GM10266 (cell line): Measurements from ENCODE around the gene TMEM128.

ENCODE experiments used
- DNase-seq: peaks from one replicate; pipeline ENCODE4 v3.0.0; 2012; ENCODE audit errors: extremely low spot score
- TF ChIP-seq, protein P1 (sequence below): IDR thresholded peaks from 2 replicates; pipeline ENCODE4 v1.5.1; 2012; ENCODE audit warnings: mild to moderate bottlenecking, low read depth; ENCODE audit not compliant: control insufficient read depth, insufficient read depth; ENCODE audit errors: missing control alignments

The TMEM128 gene, protein sequence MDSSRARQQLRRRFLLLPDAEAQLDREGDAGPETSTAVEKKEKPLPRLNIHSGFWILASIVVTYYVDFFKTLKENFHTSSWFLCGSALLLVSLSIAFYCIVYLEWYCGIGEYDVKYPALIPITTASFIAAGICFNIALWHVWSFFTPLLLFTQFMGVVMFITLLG

DNA sequence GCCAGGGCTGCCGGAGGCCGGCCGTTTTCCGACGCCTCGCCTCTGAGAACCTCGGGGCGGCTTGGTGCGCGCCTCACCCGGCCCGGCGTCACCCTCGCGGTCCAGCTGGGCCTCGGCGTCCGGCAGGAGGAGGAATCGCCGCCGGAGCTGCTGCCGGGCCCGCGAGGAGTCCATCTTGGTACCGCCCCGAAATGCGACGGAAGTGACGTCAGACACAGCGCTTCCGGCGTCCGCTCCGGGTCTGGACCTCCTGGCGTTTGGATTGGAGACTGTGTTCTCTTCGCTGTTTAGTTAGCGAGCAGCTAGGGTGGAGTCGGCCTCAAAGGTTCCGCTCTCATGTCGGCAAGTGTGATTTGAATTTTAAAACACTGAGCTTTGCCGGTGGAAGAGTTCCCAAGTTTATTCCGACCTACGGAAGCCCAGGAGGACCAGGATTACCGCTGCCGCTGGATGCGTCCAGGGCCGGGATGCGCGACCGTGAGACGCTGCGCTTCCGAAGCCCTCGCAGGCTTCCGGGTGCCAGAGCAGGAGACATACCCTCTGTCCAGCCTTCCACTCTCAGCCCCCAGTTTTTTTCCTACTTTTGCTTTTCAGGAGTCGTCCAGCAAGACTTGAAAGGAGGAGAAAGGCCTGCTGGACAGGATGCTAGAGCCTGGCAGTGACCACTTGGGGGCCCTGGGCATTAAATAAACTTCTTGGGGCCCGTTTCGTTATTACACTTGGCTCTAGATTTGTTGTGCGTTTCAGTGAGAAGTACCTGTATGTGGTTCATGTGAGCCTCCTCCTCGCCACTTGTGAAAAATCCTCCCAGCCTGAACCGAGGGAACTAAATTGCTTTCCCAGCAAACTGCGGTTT lies at the start of gene TMEM128:
TMEM128 (minus strand) TSS at position 195 of the 856 bp plus-strand sequence; CDS start at position 174, 21 bp downstream.
- peak; percentile 94 for DNase-seq
- TF ChIP-seq, protein P1, sequence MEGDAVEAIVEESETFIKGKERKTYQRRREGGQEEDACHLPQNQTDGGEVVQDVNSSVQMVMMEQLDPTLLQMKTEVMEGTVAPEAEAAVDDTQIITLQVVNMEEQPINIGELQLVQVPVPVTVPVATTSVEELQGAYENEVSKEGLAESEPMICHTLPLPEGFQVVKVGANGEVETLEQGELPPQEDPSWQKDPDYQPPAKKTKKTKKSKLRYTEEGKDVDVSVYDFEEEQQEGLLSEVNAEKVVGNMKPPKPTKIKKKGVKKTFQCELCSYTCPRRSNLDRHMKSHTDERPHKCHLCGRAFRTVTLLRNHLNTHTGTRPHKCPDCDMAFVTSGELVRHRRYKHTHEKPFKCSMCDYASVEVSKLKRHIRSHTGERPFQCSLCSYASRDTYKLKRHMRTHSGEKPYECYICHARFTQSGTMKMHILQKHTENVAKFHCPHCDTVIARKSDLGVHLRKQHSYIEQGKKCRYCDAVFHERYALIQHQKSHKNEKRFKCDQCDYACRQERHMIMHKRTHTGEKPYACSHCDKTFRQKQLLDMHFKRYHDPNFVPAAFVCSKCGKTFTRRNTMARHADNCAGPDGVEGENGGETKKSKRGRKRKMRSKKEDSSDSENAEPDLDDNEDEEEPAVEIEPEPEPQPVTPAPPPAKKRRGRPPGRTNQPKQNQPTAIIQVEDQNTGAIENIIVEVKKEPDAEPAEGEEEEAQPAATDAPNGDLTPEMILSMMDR: no peak

DNA sequence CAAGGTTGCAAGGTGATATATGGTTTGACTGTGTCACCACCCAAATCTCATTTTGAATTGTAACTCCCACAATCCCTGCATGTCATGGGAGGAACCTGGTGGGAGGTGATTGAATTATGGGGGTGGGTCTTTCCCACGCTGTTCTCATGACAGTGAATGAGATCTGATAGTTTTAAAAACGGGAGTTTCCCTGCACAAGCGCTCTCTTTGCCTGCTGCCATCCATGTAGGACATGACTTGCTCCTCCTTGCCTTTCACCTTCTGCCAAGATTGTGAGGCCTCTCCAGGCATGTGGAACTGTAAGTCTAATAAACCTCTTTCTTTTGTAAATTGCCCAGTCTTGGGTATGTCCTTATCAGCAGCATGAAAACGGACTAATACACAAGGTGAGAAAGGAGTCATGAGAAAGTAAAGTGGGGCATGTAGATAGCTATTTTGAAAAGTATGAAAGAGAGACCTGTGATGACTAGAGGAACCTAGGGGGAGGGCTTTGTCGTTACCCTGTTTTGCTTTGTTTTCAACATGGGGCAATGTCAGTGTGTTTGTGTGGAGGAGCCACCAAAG lies 48.3 kb upstream of the TMEM128 start:
- TF ChIP-seq, protein P1: no peak
- DNase-seq: no peak

DNA sequence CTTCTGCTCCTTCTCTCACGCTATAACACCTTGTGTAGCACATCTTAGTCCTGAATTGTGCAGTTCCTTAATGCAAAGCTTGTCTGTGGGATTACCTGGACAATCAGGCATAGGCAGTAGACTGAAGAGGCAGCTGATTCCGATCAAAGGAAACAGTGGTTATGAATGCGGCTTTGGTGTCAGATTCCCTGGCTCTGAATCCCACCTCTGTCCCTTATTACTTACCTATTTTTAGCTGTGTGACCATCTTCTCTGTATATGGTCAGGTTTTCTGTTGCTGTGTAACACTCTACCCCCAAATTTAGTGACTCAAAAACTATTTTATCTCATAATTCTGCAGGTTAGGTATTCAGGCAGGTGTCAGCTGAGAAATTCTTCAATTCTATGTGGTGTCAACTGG lies 45.3 kb upstream of the TMEM128 start:
- no peak for DNase-seq
- TF ChIP-seq, protein P1: no peak

DNA sequence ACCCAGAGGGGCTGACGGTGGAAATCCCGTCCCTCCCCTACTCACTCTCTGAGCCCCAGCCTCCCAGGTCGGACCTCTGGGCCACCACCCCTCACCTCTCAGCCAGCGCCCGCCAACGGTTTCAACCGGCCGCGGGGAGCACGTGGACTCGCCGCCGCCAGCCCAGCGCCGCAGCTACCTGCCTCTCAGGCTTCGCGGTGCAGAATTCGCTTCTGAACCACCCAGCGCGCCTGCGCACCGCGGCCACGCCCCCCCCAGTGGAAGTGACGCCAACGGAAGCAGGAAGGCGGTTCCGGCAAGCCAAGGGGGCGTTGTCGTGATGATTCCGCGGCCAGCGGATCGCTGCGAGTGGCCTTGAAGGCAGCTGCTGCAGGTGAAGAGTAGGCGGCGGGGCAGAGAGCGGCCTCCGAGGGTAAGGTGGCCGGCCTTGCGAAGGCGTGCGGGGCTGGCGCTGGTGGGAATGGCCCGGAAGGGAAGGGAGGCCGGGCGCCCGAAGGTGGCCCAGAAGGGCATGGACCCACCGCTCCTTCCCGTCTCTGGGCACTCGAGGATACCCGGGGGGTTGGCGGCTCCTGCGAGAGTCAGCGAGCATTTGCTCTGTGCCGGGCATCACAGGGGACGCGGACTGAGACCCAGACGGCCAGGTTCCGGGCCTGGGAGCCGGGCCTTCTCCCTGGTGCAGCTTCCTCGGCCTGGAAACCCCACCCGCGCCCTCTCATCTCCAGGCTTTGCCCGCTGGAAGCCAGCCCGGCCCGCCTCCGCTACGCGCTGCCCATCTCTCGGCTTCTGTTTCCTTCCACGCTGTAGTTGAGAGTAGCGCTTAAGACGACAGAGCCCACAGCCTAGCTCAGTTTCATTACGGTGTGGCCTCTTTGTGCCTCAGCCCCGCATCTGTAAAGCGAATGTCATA lies 42.2 kb upstream of the TMEM128 start, which contains the start of the genes LYAR and ZBTB49:
LYAR (minus strand) TSS at position 214 of the 910 bp plus-strand sequence. CDS start 6,412 bp downstream, outside the sequence.
ZBTB49 (plus strand) TSS at position 311 of the 910 bp plus-strand sequence. CDS start 9,695 bp downstream, outside the sequence.
- TF ChIP-seq, protein P1: no peak
- peak; percentile 94 for DNase-seq

DNA sequence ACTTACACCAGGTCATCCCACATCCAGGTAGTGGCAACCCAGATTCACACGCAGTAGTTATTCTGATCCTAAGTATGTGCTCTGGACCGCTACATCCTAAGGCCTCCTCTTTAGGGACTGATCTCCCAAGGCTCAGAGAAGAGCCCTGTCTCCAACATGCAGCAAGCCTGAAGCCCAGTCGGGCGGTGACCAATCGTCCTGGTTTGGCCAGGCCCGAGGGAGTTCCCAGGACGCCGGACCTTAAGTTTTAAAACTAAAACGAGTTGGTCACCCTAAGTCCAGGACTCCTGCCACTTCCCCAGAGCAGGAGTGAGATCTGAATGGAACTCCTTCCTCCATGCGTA lies 41.5 kb upstream of the TMEM128 start:
- TF ChIP-seq, protein P1: no peak
- peak; percentile 18 for DNase-seq

DNA sequence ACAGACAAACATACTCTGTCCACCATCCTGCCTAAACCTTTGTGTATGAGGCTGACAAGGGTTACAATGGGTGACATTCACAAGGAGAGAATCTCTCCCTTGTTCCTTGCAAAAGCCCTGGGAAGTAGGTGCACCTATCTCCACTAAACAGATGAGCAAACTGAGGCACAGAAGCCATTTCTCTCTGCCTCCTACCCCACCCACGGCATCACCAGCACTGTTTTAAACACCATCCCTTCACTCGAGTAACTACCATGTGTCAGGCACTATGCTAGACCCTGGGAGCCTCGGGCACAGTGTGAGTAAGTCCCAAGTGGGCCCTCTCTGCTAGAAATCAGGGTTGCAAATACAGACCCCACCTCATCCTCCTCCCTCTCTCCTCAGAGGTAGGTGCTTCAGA lies 41.0 kb upstream of the TMEM128 start:
- DNase-seq: no peak
- TF ChIP-seq, protein P1: no peak
